GM12878 (cell line): Measurements from ENCODE around the gene NECTIN1. TPM values are rescaled to one million over a fixed set of nuclear protein-coding genes. Genes with fewer than 3 reads are reported as not detected.

Experiments
- ATAC-seq: fragments of 200-7000 bp; cut with Tn5 transposase; 3 replicates; pipeline ENCODE4 v1.9.1; 2020; ENCODE audit warnings: mild to moderate bottlenecking, moderate library complexity
- BruUV-seq: library from RNA; stranded (reverse); fragments of 400-500 nt; replicated peaks from 2 replicates; lab custom pipeline; 2021; lab: Mats Ljungman, UMichigan
- CTCF ChIA-PET: fragments of 300-600 bp; sonication (Branson Sonifier 250); formaldehyde crosslinking; extraction: SDS; loops from one replicate; lab custom pipeline; 2021; ENCODE audit warnings: inconsistent platforms; lab: Yijun Ruan, JAX
- POLR2A ChIA-PET: fragments of 350-600 bp; formaldehyde crosslinking; extraction: SDS; loops from one replicate; lab custom pipeline; 2021; ENCODE audit warnings: inconsistent platforms; lab: Charles Lee
- RAD21 ChIA-PET: fragments of 300-600 bp; sonication (Branson Sonifier 250); formaldehyde crosslinking; loops from one replicate; lab custom pipeline; 2023; ENCODE audit warnings: antibody characterized with exemption; ENCODE audit not compliant: unreplicated experiment; lab: Charles Lee
- SMC1A ChIA-PET: fragments of 300-600 bp; sonication (Branson Sonifier 250); formaldehyde crosslinking; loops from one replicate; lab custom pipeline; 2023; ENCODE audit not compliant: unreplicated experiment, uncharacterized antibody; lab: Charles Lee
- DNase-seq: peaks from one replicate; pipeline ENCODE4 v3.0.0-alpha.2; 2011; ENCODE audit warnings: low read depth, low spot score
- FAIRE-seq: peaks from 3 replicates; lab custom pipeline; 2011; peaks lifted over from hg19 to GRCh38; lab: Jason Lieb, UNC
- H2AFZ ChIP-seq: 2 replicates; pipeline ENCODE4 v1.6.0; 2011; ENCODE audit warnings: low read depth, low read length, control low read depth; ENCODE audit not compliant: control insufficient read depth
- H3K27ac ChIP-seq: 2 replicates; pipeline ENCODE4 v1.5.1; 2011; ENCODE audit warnings: control low read depth; ENCODE audit not compliant: control insufficient read depth, insufficient read depth
- H3K27me3 ChIP-seq, 2 experiments: replicated peaks in 1 of 2; 2 replicates each; pipeline versions ENCODE4 v1.6.0 to v1.6.1; 2011; ENCODE audit warnings: low read length in 1 of 2; ENCODE audit not compliant: control insufficient read depth in 2 of 2, insufficient read depth in 2 of 2
- H3K36me3 ChIP-seq, 2 experiments: 2 replicates each; pipeline ENCODE4 v1.5.1; 2011; ENCODE audit warnings: low read length in 1 of 2; ENCODE audit not compliant: control insufficient read depth in 2 of 2, insufficient read depth in 2 of 2
- H3K4me1 ChIP-seq: 2 replicates; pipeline ENCODE4 v1.6.1; 2011; ENCODE audit warnings: mild to moderate bottlenecking, low read length, moderate library complexity, mixed read lengths; ENCODE audit not compliant: control insufficient read depth, insufficient read depth
- H3K4me2 ChIP-seq: 2 replicates; pipeline ENCODE4 v1.6.0; 2011; ENCODE audit warnings: control low read depth; ENCODE audit not compliant: control insufficient read depth, insufficient read depth
- H3K4me3 ChIP-seq: fragments of 200-600 bp; sonication (generic); 2 replicates; pipeline ENCODE4 v1.5.1; 2016
- H3K79me2 ChIP-seq: 2 replicates; pipeline ENCODE4 v1.6.0; 2011; ENCODE audit warnings: low read length; ENCODE audit not compliant: control insufficient read depth, insufficient read depth
- H3K9ac ChIP-seq: 2 replicates; pipeline ENCODE4 v1.8.0; 2011; ENCODE audit warnings: low read length, control low read depth, mixed read lengths; ENCODE audit not compliant: control insufficient read depth, insufficient read depth
- H3K9me3 ChIP-seq: replicated peaks from 3 replicates; pipeline ENCODE4 v1.5.1; 2011; ENCODE audit warnings: mild to moderate bottlenecking, low read length; ENCODE audit not compliant: control insufficient read depth, insufficient read depth
- H4K20me1 ChIP-seq: 2 replicates; pipeline ENCODE4 v1.6.0; 2011; ENCODE audit not compliant: control insufficient read depth, insufficient read depth
- ASH2L ChIP-seq: fragments of 300-600, 200-600 bp; sonication (generic); IDR thresholded peaks from 2 replicates; pipeline ENCODE4 v1.6.1; 2017; ENCODE audit warnings: low read depth, mild to moderate bottlenecking, borderline replicate concordance
- CBFB ChIP-seq: IDR thresholded peaks from 2 replicates; pipeline ENCODE4 v1.6.1; 2016; ENCODE audit warnings: antibody characterized with exemption, low read depth
- CREM ChIP-seq: IDR thresholded peaks from 2 replicates; pipeline ENCODE4 v1.6.1; 2014; ENCODE audit warnings: antibody characterized with exemption, low read depth
- HSF1 ChIP-seq: fragments of 150-350 bp; IDR thresholded peaks from 2 replicates; pipeline ENCODE4 v1.6.1; 2014; ENCODE audit warnings: mild to moderate bottlenecking, low read depth, low read length
- IRF3 ChIP-seq: fragments of 450-650 bp; IDR thresholded peaks from 2 replicates; pipeline ENCODE4 v1.6.1; 2014; ENCODE audit warnings: mild to moderate bottlenecking
- KDM1A ChIP-seq: fragments of 200-600 bp; sonication (generic); IDR thresholded peaks from 2 replicates; pipeline ENCODE4 v1.6.1; 2016; ENCODE audit warnings: borderline replicate concordance
- NFYB ChIP-seq: IDR thresholded peaks from 2 replicates; pipeline ENCODE4 v1.6.1; 2011; ENCODE audit warnings: low read depth, mild to moderate bottlenecking, low read length, improper control_type of control experiment, moderate library complexity; ENCODE audit not compliant: insufficient read depth
- PKNOX1 ChIP-seq: fragments of 450-650 bp; IDR thresholded peaks from 2 replicates; pipeline ENCODE4 v1.6.1; 2016; ENCODE audit warnings: mild to moderate bottlenecking
- YY1 ChIP-seq: IDR thresholded peaks from 2 replicates; pipeline ENCODE4 v1.6.1; 2011; ENCODE audit warnings: low read depth, mild to moderate bottlenecking, low read length
- ZBTB4 ChIP-seq: fragments of 450-650 bp; formaldehyde crosslinking; IDR thresholded peaks from 2 replicates; pipeline ENCODE4 v1.4.0; 2022; ENCODE audit warnings: mild to moderate bottlenecking, moderate library complexity
- ZNF592 ChIP-seq: fragments of 450-650 bp; IDR thresholded peaks from 2 replicates; pipeline ENCODE4 v1.6.1; 2017; ENCODE audit warnings: mild to moderate bottlenecking, moderate library complexity
- ZSCAN29 ChIP-seq: fragments of 450-650 bp; IDR thresholded peaks from 2 replicates; pipeline ENCODE4 v1.6.1; 2017; ENCODE audit warnings: mild to moderate bottlenecking, moderate library complexity
- WGBS: methylation state at CpG from one replicate; pipeline ENCODE4 v1.1.6; 2016; ENCODE audit warnings: low lambda C conversion rate; ENCODE audit not compliant: insufficient replicate concordance, insufficient coverage; ENCODE audit errors: missing lambda C conversion rate; 5-methylcytosine and 5-hydroxymethylcytosine counted together
- in situ Hi-C: fragments of 300-500 bp; cut with MboI; formaldehyde crosslinking; loops from 9 replicates; pipeline ENCODE4 v1.14.3; 2018; ENCODE audit warnings: mixed read lengths
- intact Hi-C: fragments of 100-400 bp; cut with micrococcal nuclease; formaldehyde crosslinking; loops from one replicate; pipeline ENCODE4 v1.14.2; 2022; ENCODE audit not compliant: unreplicated experiment
- polyA plus RNA-seq, 11 experiments: library from polyadenylated mRNA; depleted of rRNA in 4 of 11; unstranded in 6 of 11; stranded (reverse) in 5 of 11; fragments of >200 nt; fragmentation: Nextera tagmentation in 4 of 11; fragmentation: Illumina TruSeq in 1 of 11; extraction: Ambion mirVana in 4 of 11; extraction: Trizol in 1 of 11; gene quantifications; 1 replicate in 1 of 11; 2 replicates in 10 of 11; pipeline versions ENCODE4 v1.2.1 to v1.2.3, GENCODE V29; 2011 to 2016; ENCODE audit warnings: inconsistent platforms in 2 of 11, missing spikeins in 2 of 11, low read depth in 1 of 11
- total RNA-seq, 4 experiments: library from RNA; depleted of rRNA in 3 of 4; stranded (reverse); fragments of >200 nt in 3 of 4; fragmentation: Illumina TruSeq in 1 of 4; extraction: Trizol in 1 of 4; gene quantifications; 2 replicates each; pipeline versions ENCODE4 v1.2.1 to v1.2.3, GENCODE V29; 2013 to 2021

NECTIN1 gene
- total and polyA plus RNA-seq, 10 of the 15 experiments (the other 5 are each of a cell fraction or from before 2014, with no cell fraction given), result 0.97 to 9.2 (median 2.3) TPM

GRCh38 chr11:119629085-119629484, 99.9 kb downstream of the NECTIN1 start:
- Histone ChIP-seq H3K4me3 (no peak overlapping the region), H3K4me1 (no peaks in the 10 kb centered on the region), H3K79me2 (no peaks in the 10 kb centered on the region), H2AFZ (no peak overlapping the region), H3K4me2 (no peak overlapping the region), H3K9ac (no peak overlapping the region), H3K36me3 (no peaks in the 10 kb centered on the region), H3K27me3 (peaks cover 0 to 3% of the 10 kb centered on the region in 2 experiments; a peak in 3 of 4 replicates), H3K27ac (no peak overlapping the region), H3K9me3 (no peaks in the 10 kb centered on the region), H4K20me1 (no peaks in the 10 kb centered on the region)
- WGBS, result 31% methylated on average over 7 of the region's 9 CpGs
- ChIA-PET CTCF (interaction anchor here (1.7 kb wide), 1 partner anchor 13 kb away, joined by 8 read pairs; no protein-coding TSS in a partner anchor), POLR2A (no interaction called here), SMC1A (no interaction called here), RAD21 (no interaction called here)
- intact Hi-C loops, result no loop called here
- DNase-seq, result no peak
- ATAC-seq, result no peak
- in situ Hi-C loops, result no loop called here
- no TSS peak for BruUV-seq
- no peak for FAIRE-seq
- no peak for TF ChIP-seq ZNF592
- TF ChIP-seq KDM1A, result no peak
- no peak for TF ChIP-seq IRF3
- TF ChIP-seq ASH2L, result no peak
- no peak for TF ChIP-seq CBFB
- no peak for TF ChIP-seq YY1
- TF ChIP-seq ZBTB4 (CRISPR knock-in tag), result no peak
- no peak for TF ChIP-seq CREM
- TF ChIP-seq HSF1, result no peak
- TF ChIP-seq ZSCAN29, result no peak
- no peak for TF ChIP-seq NFYB
- no peak for TF ChIP-seq PKNOX1
